SK-N-SH treated with all-trans-retinoic acid at 6 μM for 48 hours (cell line): Measurements from ENCODE around the gene NEK4.

Experiments used
- ARNTL ChIP-seq: fragments of 450-650 bp; formaldehyde crosslinking; IDR thresholded peaks from 2 replicates; pipeline ENCODE4 v1.5.0; 2020; ENCODE audit warnings: low read depth, mild to moderate bottlenecking, moderate library complexity, borderline replicate concordance
- ESRRG ChIP-seq: fragments of 250-450 bp; sonication (Bioruptor Pico); IDR thresholded peaks from 2 replicates; pipeline ENCODE4 v1.6.1; 2021; ENCODE audit warnings: mild to moderate bottlenecking
- GLIS3 ChIP-seq: fragments of 250-450 bp; sonication (Bioruptor Pico); IDR thresholded peaks from 2 replicates; pipeline ENCODE4 v1.5.0; 2020; ENCODE audit warnings: mild to moderate bottlenecking, moderate library complexity
- OSR1 ChIP-seq: fragments of 250-450 bp; sonication (Bioruptor Pico); IDR thresholded peaks from 2 replicates; pipeline ENCODE4 v1.8.0; 2022; ENCODE audit warnings: moderate library complexity, mild to moderate bottlenecking, inconsistent platforms
- PATZ1 ChIP-seq: fragments of 250-450 bp; sonication (Bioruptor Pico); IDR thresholded peaks from 2 replicates; pipeline ENCODE4 v1.8.0; 2020; ENCODE audit warnings: mild to moderate bottlenecking, moderate library complexity, borderline replicate concordance
- RARB ChIP-seq: fragments of 250-450 bp; sonication (Bioruptor Pico); IDR thresholded peaks from 2 replicates; pipeline ENCODE4 v1.8.0; 2021; ENCODE audit warnings: mild to moderate bottlenecking, moderate library complexity
- TOX ChIP-seq: fragments of 250-450 bp; sonication (Bioruptor Pico); IDR thresholded peaks from 2 replicates; pipeline ENCODE4 v1.8.0; 2021; ENCODE audit warnings: mild to moderate bottlenecking, moderate library complexity, borderline replicate concordance
- ZC3H10 ChIP-seq: fragments of 250-450 bp; sonication (Bioruptor Pico); IDR thresholded peaks from 2 replicates; pipeline ENCODE4 v1.5.1; 2021; ENCODE audit warnings: mild to moderate bottlenecking, moderate library complexity
- ZNF565 ChIP-seq: fragments of 450-650 bp; formaldehyde crosslinking; conservative IDR thresholded peaks from 2 replicates; pipeline ENCODE4 v1.5.0; 2020; ENCODE audit warnings: low read depth, mild to moderate bottlenecking, moderate library complexity

DNA sequence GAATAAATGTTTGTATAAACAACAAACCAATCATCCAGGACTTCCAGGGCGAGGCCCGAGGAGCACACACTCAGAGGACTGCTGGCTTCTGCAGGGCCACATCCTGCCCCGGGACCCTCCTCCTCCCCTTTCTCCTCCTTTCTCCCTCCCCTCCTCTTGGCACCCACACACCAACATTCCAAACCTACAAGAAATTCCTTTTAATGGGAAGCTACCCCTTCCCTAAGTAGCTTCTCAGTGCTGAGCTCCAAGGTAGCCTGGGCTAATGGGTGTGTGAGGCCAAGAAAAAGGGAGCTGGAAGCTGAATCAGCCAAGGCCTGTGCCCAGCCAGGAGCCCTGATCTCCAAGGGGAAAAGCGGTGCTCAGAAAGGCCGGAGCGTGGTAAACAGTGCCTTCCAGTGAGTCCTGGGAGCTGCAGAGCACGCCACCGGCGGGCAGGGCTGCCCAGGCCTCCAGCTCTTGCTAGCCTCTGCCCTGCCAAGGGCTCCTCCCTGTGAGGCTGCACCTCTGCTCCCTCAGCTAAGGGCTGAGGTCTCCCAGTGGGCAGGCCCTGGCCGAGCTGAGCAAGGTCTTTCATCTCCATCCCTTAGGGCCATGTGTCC lies 27.7 kb upstream of the NEK4 start:
- TF ChIP-seq GLIS3 (CRISPR knock-in tag) = no peak
- no peak for TF ChIP-seq TOX (CRISPR knock-in tag)
- TF ChIP-seq ARNTL = no peak
- no peak for TF ChIP-seq PATZ1
- no peak for TF ChIP-seq ESRRG
- TF ChIP-seq RARB (CRISPR knock-in tag) = no peak
- TF ChIP-seq ZNF565 (CRISPR knock-in tag) = no peak
- no peak for TF ChIP-seq ZC3H10 (CRISPR knock-in tag)
- no peak for TF ChIP-seq OSR1 (CRISPR knock-in tag)
